OCI-LY1 (cell line): ENCODE measurements around the gene BRSK1.

ENCODE experiments used
- H2AFZ ChIP-seq: fragments of 200-600 bp; sonication (generic), shearing (Covaris generic); 2 replicates; pipeline ENCODE4 v1.6.0; 2014; ENCODE audit warnings: antibody characterized with exemption, mild to moderate bottlenecking, low read length
- H3F3A ChIP-seq: fragments of 200-600 bp; sonication (generic), shearing (Covaris generic); 2 replicates; pipeline ENCODE4 v1.6.0; 2014; ENCODE audit warnings: mild to moderate bottlenecking, antibody characterized with exemption, low read length, moderate library complexity; ENCODE audit not compliant: insufficient read depth
- H3K27ac ChIP-seq: fragments of 200-600 bp; sonication (generic); 2 replicates; pipeline ENCODE4 v1.5.1; 2014; ENCODE audit warnings: low read length, mixed run types, mild to moderate bottlenecking, low read depth; ENCODE audit not compliant: poor library complexity, severe bottlenecking
- H3K27me3 ChIP-seq: fragments of 200-600 bp; sonication (generic); 2 replicates; pipeline ENCODE4 v1.6.0; 2014; ENCODE audit warnings: antibody characterized with exemption, mild to moderate bottlenecking, low read length, moderate library complexity; ENCODE audit not compliant: insufficient read depth
- H3K36me3 ChIP-seq: fragments of 200-600 bp; sonication (generic); 2 replicates; pipeline ENCODE4 v1.6.1; 2014; ENCODE audit warnings: mild to moderate bottlenecking, antibody characterized with exemption, low read length, moderate library complexity, mixed read lengths; ENCODE audit not compliant: insufficient read depth
- H3K4me1 ChIP-seq: fragments of 200-600 bp; sonication (generic); 2 replicates; pipeline ENCODE4 v1.5.1; 2014; ENCODE audit warnings: mild to moderate bottlenecking, low read length, moderate library complexity; ENCODE audit not compliant: insufficient read depth, severe bottlenecking
- H3K4me2 ChIP-seq: fragments of 200-600 bp; sonication (generic), shearing (Covaris generic); 2 replicates; pipeline ENCODE4 v1.6.1; 2014; ENCODE audit warnings: low read length
- H3K4me3 ChIP-seq: fragments of 200-600 bp; sonication (generic); 2 replicates; pipeline ENCODE4 v1.5.1; 2014; ENCODE audit warnings: low read length, low read depth, mild to moderate bottlenecking, mixed read lengths; ENCODE audit not compliant: poor library complexity, severe bottlenecking
- H3K79me2 ChIP-seq: fragments of 200-600 bp; shearing (Covaris generic); 2 replicates; pipeline ENCODE4 v1.6.1; 2016; ENCODE audit warnings: mixed run types, low read length, mixed read lengths; ENCODE audit not compliant: insufficient read depth
- H3K9ac ChIP-seq: fragments of 200-600 bp; sonication (generic), shearing (Covaris generic); 2 replicates; pipeline ENCODE4 v1.6.1; 2014; ENCODE audit warnings: mild to moderate bottlenecking, low read length, mixed read lengths
- H3K9me2 ChIP-seq: fragments of 200-600 bp; sonication (generic), shearing (Covaris generic); 2 replicates; pipeline ENCODE4 v1.6.1; 2014; ENCODE audit warnings: low read depth, mild to moderate bottlenecking, low read length, mixed read lengths
- H3K9me3 ChIP-seq: fragments of 200-600 bp; shearing (Covaris generic); 2 replicates; pipeline ENCODE4 v1.6.1; 2014; ENCODE audit warnings: low read length, mixed read lengths
- H4K20me1 ChIP-seq: fragments of 200-600 bp; sonication (generic), shearing (Covaris generic); 2 replicates; pipeline ENCODE4 v1.6.0; 2016; ENCODE audit warnings: mild to moderate bottlenecking, low read length; ENCODE audit not compliant: insufficient read depth
- CTCF ChIP-seq: fragments of 200-600 bp; sonication (generic), shearing (Covaris generic); IDR thresholded peaks from 2 replicates; pipeline ENCODE4 v1.5.1; 2017; ENCODE audit warnings: mild to moderate bottlenecking, antibody characterized with exemption, low read length, moderate library complexity, mixed read lengths
- EZH2 ChIP-seq: fragments of 200-600 bp; sonication (generic), shearing (Covaris generic); IDR thresholded peaks from 2 replicates; pipeline ENCODE4 v1.8.0; 2017; ENCODE audit warnings: borderline replicate concordance, mixed run types, mild to moderate bottlenecking, antibody characterized with exemption, low read length, moderate library complexity, mixed read lengths

BRSK1 gene

DNA sequence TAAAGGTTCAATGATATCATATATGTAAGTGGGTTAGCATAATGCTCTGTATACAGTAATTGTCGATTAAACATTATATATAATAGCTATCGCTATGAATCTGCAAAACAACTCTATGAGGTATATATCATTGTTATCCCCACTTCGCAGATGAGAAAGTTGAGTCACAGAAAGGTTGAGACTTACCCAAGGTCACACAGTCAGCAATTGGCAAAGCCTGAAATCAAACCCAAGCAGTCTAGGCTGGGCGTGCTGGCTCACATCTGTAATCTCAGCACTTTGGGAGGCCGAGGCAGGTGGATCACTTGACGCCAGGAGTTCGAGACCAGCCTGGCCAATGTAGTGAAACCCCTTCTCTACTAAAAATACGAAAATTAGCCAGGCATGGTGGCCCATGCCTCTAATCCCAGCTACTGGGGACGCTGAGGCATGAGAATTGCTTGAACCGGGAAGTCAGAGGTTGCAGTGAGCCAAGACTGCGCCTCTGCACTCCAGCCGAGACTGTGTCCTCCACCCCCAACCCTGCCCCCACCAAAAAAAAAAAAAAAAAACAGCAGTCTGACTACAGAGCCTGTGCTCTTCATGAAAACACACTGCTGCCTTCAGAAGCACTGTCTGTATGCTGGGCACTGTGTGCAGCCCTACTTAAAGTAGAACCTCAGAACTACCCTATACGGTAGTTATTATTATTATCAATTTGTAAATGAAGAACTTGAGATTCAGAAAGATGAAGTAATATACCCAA lies 5.2 kb upstream of the BRSK1 start:
- Histone ChIP-seq H3K4me1 (peaks cover 70% of the 10 kb centered on the region), H3K9ac (peak overlapping the region; percentile 78), H3K9me2 (no peaks in the 10 kb centered on the region), H3K27me3 (no peaks in the 10 kb centered on the region), H3K9me3 (no peaks in the 10 kb centered on the region), H3K36me3 (peaks cover 11% of the 10 kb centered on the region), H4K20me1 (no peaks in the 10 kb centered on the region), H3K4me2 (peak overlapping the region; percentile 93), H3K27ac (peak overlapping the region; percentile 97), H3K4me3 (peak overlapping the region; percentile 82), H3K79me2 (no peaks in the 10 kb centered on the region), H3F3A (peaks cover 5% of the 10 kb centered on the region; the same call in 1 of the 2 replicates), H2AFZ (no peak overlapping the region)
- TF ChIP-seq CTCF: no peak
- no peak for TF ChIP-seq EZH2

GRCh38 chr19:55279340-55279739 lies 4.5 kb upstream of the BRSK1 start:
- Histone ChIP-seq H3K4me2 (peak overlapping the region; percentile 93), H2AFZ (no peak overlapping the region), H3K4me1 (peaks cover 62% of the 10 kb centered on the region), H3K79me2 (no peaks in the 10 kb centered on the region), H3K9me2 (no peaks in the 10 kb centered on the region), H3K36me3 (peaks cover 7% of the 10 kb centered on the region; the same call in 1 of the 2 replicates), H3K27me3 (no peaks in the 10 kb centered on the region), H3K4me3 (peak overlapping the region; percentile 82), H3F3A (peaks cover 5% of the 10 kb centered on the region; the same call in 1 of the 2 replicates), H3K9ac (peak overlapping the region; percentile 78), H3K9me3 (no peaks in the 10 kb centered on the region), H3K27ac (peak overlapping the region; percentile 97), H4K20me1 (no peaks in the 10 kb centered on the region)
- TF ChIP-seq EZH2 (no peak), CTCF (no peak)

- H3K4me1 ChIP-seq: peaks cover 56% of the 10 kb centered on the region
- peaks cover 5% of the 10 kb centered on the region; the same call in 1 of the 2 replicates for H3F3A ChIP-seq
- no peaks in the 10 kb centered on the region for H3K27me3 ChIP-seq
- TF ChIP-seq CTCF: no peak
- TF ChIP-seq EZH2: no peak
- H3K4me2 ChIP-seq: peak within 1 kb of the TSS; percentile 93
- H3K9me3 ChIP-seq: no peaks in the 10 kb centered on the region
- peak within 1 kb of the TSS; percentile 82 for H3K4me3 ChIP-seq
- peak within 1 kb of the TSS; percentile 78 for H3K9ac ChIP-seq
- H4K20me1 ChIP-seq: no peaks in the 10 kb centered on the region
- no peak within 1 kb of the TSS for H2AFZ ChIP-seq
- H3K27ac ChIP-seq: peak within 1 kb of the TSS; percentile 97
- H3K9me2 ChIP-seq: no peaks in the 10 kb centered on the region
- H3K36me3 ChIP-seq: peaks cover 6% of the 10 kb centered on the region; the same call in 1 of the 2 replicates
- no peaks in the 10 kb centered on the region for H3K79me2 ChIP-seq
These were observed 3.8 kb upstream of the BRSK1 start, which contains the start of gene HSPBP1 for GRCh38 chr19:55279770-55280643. Gene HSPBP1, minus strand, starts transcription at chr19:55280110. Its CDS starts 502 bp downstream, at chr19:55279608.
